Central memory CD8-positive, alpha-beta T cell (primary cell): ENCODE measurements around the gene FXN.
"Not testable (repeated sequence)": the region's sequence is repeated elsewhere in the genome, so short reads cannot be mapped to it uniquely, and the experiment has no call there.

Experiments
- ATAC-seq: fragments of 150-1000 bp; cut with Tn5 transposase; replicated peaks from 2 replicates; pipeline ENCODE4 v1.10.0; 2022; ENCODE audit warnings: mild to moderate bottlenecking, moderate FRiP score, moderate number of reproducible peaks; ENCODE audit not compliant: poor library complexity, severe bottlenecking; ENCODE audit errors: extremely low read depth
- DNase-seq, 2 donors: peaks; one replicate each; pipeline ENCODE4 v3.0.0; 2021; ENCODE audit warnings: low spot score in 2 of 2
- H3K27ac Mint-ChIP-seq: one replicate; pipeline ENCODE4 v1.8.0; 2022; ENCODE audit warnings: low read depth, mild to moderate bottlenecking, moderate library complexity, mixed read lengths
- H3K27me3 Mint-ChIP-seq: one replicate; pipeline ENCODE4 v1.8.0; 2022; ENCODE audit warnings: mixed read lengths
- H3K36me3 Mint-ChIP-seq: one replicate; pipeline ENCODE4 v1.8.0; 2022; ENCODE audit warnings: mild to moderate bottlenecking, moderate library complexity, mixed read lengths; ENCODE audit not compliant: insufficient read depth
- H3K4me1 Mint-ChIP-seq: one replicate; pipeline ENCODE4 v1.8.0; 2022; ENCODE audit warnings: mixed read lengths
- H3K4me3 Mint-ChIP-seq: one replicate; pipeline ENCODE4 v1.8.0; 2022; ENCODE audit warnings: mild to moderate bottlenecking, moderate library complexity, mixed read lengths
- H3K9me3 Mint-ChIP-seq: one replicate; pipeline ENCODE4 v1.8.0; 2022; ENCODE audit warnings: mixed read lengths

FXN gene

GRCh38 chr9:69035438-69036308 lies at the start of gene FXN:
TSS of gene FXN (plus strand) at chr9:69035752. CDS start at chr9:69035783, 31 bp downstream.
- Mint-ChIP-seq H3K27me3 (no peaks in the 10 kb centered on the region), H3K4me1 (peaks cover 10% of the 10 kb centered on the region), H3K27ac (peak within 1 kb of the TSS; percentile 85), H3K9me3 (no peaks in the 10 kb centered on the region), H3K36me3 (peaks cover 4% of the 10 kb centered on the region), H3K4me3 (peak within 1 kb of the TSS; percentile 95)
- ATAC-seq (peak; percentile 85), DNase-seq (peak; percentile 71 to 72)

GRCh38 chr9:68986949-68987348 lies 48.6 kb upstream of the FXN start:
- DNase-seq, ATAC-seq, H3K27me3 Mint-ChIP-seq, H3K4me1 Mint-ChIP-seq, H3K36me3 Mint-ChIP-seq, H3K4me3 Mint-ChIP-seq, H3K9me3 Mint-ChIP-seq, H3K27ac Mint-ChIP-seq: not testable (repeated sequence)

- no peak for DNase-seq
- no peaks in the 10 kb centered on the region for H3K27me3 Mint-ChIP-seq
- ATAC-seq = no peak
- no peaks in the 10 kb centered on the region for H3K36me3 Mint-ChIP-seq
- peaks cover 5% of the 10 kb centered on the region for H3K4me1 Mint-ChIP-seq
- H3K9me3 Mint-ChIP-seq = no peaks in the 10 kb centered on the region
- no peak overlapping the region for H3K4me3 Mint-ChIP-seq
- no peak overlapping the region for H3K27ac Mint-ChIP-seq
These were observed 44.1 kb upstream of the FXN start for GRCh38 chr9:68991457-68991856.

GRCh38 chr9:68995776-68996175 lies 39.8 kb upstream of the FXN start:
- Mint-ChIP-seq H3K9me3 (no peaks in the 10 kb centered on the region), H3K4me1 (peaks cover 12% of the 10 kb centered on the region), H3K27ac (no peak overlapping the region), H3K27me3 (no peaks in the 10 kb centered on the region), H3K36me3 (no peaks in the 10 kb centered on the region), H3K4me3 (no peak overlapping the region)
- ATAC-seq = no peak
- DNase-seq = no peak

GRCh38 chr9:68996462-68996861 lies 39.1 kb upstream of the FXN start:
- peak overlapping the region; percentile 36 for H3K4me3 Mint-ChIP-seq
- peak overlapping the region; percentile 34 for H3K27ac Mint-ChIP-seq
- DNase-seq = no peak
- H3K9me3 Mint-ChIP-seq = no peaks in the 10 kb centered on the region
- H3K27me3 Mint-ChIP-seq = peaks cover 4% of the 10 kb centered on the region
- no peak for ATAC-seq
- H3K4me1 Mint-ChIP-seq = peaks cover 12% of the 10 kb centered on the region
- H3K36me3 Mint-ChIP-seq = no peaks in the 10 kb centered on the region

- no peak for ATAC-seq
- Mint-ChIP-seq H3K27ac (no peak overlapping the region), H3K9me3 (no peaks in the 10 kb centered on the region), H3K36me3 (no peaks in the 10 kb centered on the region), H3K4me3 (no peak overlapping the region), H3K4me1 (peaks cover 12% of the 10 kb centered on the region), H3K27me3 (peaks cover 10% of the 10 kb centered on the region)
- no peak for DNase-seq
These were observed 37.9 kb upstream of the FXN start for GRCh38 chr9:68997666-68998065.

GRCh38 chr9:68998385-68998784 lies 37.2 kb upstream of the FXN start:
- Mint-ChIP-seq H3K27me3 (peaks cover 10% of the 10 kb centered on the region), H3K4me3 (no peak overlapping the region), H3K36me3 (no peaks in the 10 kb centered on the region), H3K9me3 (no peaks in the 10 kb centered on the region), H3K4me1 (peaks cover 12% of the 10 kb centered on the region), H3K27ac (no peak overlapping the region)
- ATAC-seq (no peak), DNase-seq (no peak)

- H3K27me3 Mint-ChIP-seq = peaks cover 10% of the 10 kb centered on the region
- ATAC-seq = peak; percentile 48
- no peaks in the 10 kb centered on the region for H3K36me3 Mint-ChIP-seq
- no peak for DNase-seq
- H3K9me3 Mint-ChIP-seq = no peaks in the 10 kb centered on the region
- no peak overlapping the region for H3K4me3 Mint-ChIP-seq
- peaks cover 12% of the 10 kb centered on the region for H3K4me1 Mint-ChIP-seq
- H3K27ac Mint-ChIP-seq = no peak overlapping the region
These were observed 36.7 kb upstream of the FXN start for GRCh38 chr9:68998812-68999211.

GRCh38 chr9:68999393-69000105 lies 36.0 kb upstream of the FXN start:
- H3K36me3 Mint-ChIP-seq = no peaks in the 10 kb centered on the region
- H3K27me3 Mint-ChIP-seq = peaks cover 10% of the 10 kb centered on the region
- no peaks in the 10 kb centered on the region for H3K9me3 Mint-ChIP-seq
- DNase-seq = peak; percentile 29 to 47
- ATAC-seq = peak; percentile 73
- peaks cover 12% of the 10 kb centered on the region for H3K4me1 Mint-ChIP-seq
- no peak overlapping the region for H3K27ac Mint-ChIP-seq
- H3K4me3 Mint-ChIP-seq = no peak overlapping the region

- H3K27ac Mint-ChIP-seq = no peak overlapping the region
- H3K4me3 Mint-ChIP-seq = no peak overlapping the region
- H3K36me3 Mint-ChIP-seq = no peaks in the 10 kb centered on the region
- H3K9me3 Mint-ChIP-seq = no peaks in the 10 kb centered on the region
- DNase-seq (no peak), ATAC-seq (no peak)
- H3K27me3 Mint-ChIP-seq = peaks cover 24% of the 10 kb centered on the region
- peaks cover 7% of the 10 kb centered on the region for H3K4me1 Mint-ChIP-seq
These were observed 33.6 kb upstream of the FXN start for GRCh38 chr9:69001921-69002320.

- no peak overlapping the region for H3K4me3 Mint-ChIP-seq
- H3K4me1 Mint-ChIP-seq = peaks cover 7% of the 10 kb centered on the region
- no peaks in the 10 kb centered on the region for H3K36me3 Mint-ChIP-seq
- DNase-seq (no peak), ATAC-seq (no peak)
- H3K27me3 Mint-ChIP-seq = peaks cover 31% of the 10 kb centered on the region
- H3K9me3 Mint-ChIP-seq = no peaks in the 10 kb centered on the region
- no peak overlapping the region for H3K27ac Mint-ChIP-seq
These were observed 32.5 kb upstream of the FXN start for GRCh38 chr9:69003051-69003450.

- no peak overlapping the region for H3K27ac Mint-ChIP-seq
- no peak for DNase-seq
- no peaks in the 10 kb centered on the region for H3K9me3 Mint-ChIP-seq
- no peaks in the 10 kb centered on the region for H3K36me3 Mint-ChIP-seq
- H3K4me1 Mint-ChIP-seq = peaks cover under 1% of the 10 kb centered on the region
- H3K27me3 Mint-ChIP-seq = peaks cover 34% of the 10 kb centered on the region
- H3K4me3 Mint-ChIP-seq = no peak overlapping the region
- ATAC-seq = no peak
These were observed 30.7 kb upstream of the FXN start for GRCh38 chr9:69004836-69005235.

GRCh38 chr9:69009708-69010107 lies 25.8 kb upstream of the FXN start:
- Mint-ChIP-seq H3K27me3 (peaks cover 48% of the 10 kb centered on the region), H3K36me3 (no peaks in the 10 kb centered on the region), H3K4me1 (peaks cover 7% of the 10 kb centered on the region), H3K9me3 (no peaks in the 10 kb centered on the region), H3K27ac (no peak overlapping the region), H3K4me3 (no peak overlapping the region)
- ATAC-seq = no peak
- no peak for DNase-seq
